OCI-LY3 (cell line): ENCODE measurements around the gene PHTF1.

Experiments used
- CTCF ChIP-seq: fragments of 200-600, 300-600 bp; sonication (generic); IDR thresholded peaks from 2 replicates; pipeline ENCODE4 v1.5.1; 2014; ENCODE audit warnings: antibody characterized with exemption, low read length, low read depth
- EZH2phosphoT487 ChIP-seq: fragments of 200-600 bp; shearing (Covaris generic); IDR thresholded peaks from 2 replicates; pipeline ENCODE4 v1.6.1; 2018; ENCODE audit warnings: antibody characterized with exemption, mixed run types, low read depth

DNA sequence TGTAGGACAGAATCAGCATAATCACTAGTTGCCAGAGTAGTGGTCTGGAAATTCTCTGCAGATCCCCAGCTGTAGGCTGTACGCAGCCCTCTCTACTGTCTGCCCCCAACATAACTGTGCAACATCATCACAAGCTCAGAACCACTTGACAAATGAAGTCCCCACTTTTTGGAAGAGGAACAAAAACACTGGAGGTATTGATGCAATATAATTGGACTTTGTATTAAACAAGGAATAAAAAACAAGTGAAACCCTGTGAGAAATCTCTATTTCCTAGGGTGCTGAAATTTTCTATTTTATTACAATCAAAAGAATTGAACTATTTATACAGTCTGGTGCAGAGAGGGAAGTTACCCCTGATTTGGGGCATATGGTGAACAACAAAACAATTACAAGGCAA lies 15.2 kb downstream of the PHTF1 start:
- TF ChIP-seq CTCF (no peak), EZH2phosphoT487 (no peak)
